DMS53 treated with DMSO at 0.1 percent for 48 hours (cell line): ENCODE data around the gene DDX1.

Source experiments
- DNase-seq: peaks from one replicate; lab custom pipeline; 2025; ENCODE audit not compliant: unreplicated experiment; lab: John Stamatoyannopoulos, UW

Gene DDX1

GRCh38 chr2:15642815-15643500 lies 51.3 kb downstream of the DDX1 start:
- no peak for DNase-seq

- no peak for DNase-seq
Measured at GRCh38 chr2:15643791-15644585, 52.3 kb downstream of the DDX1 start.

GRCh38 chr2:15645300-15645699 lies 53.6 kb downstream of the DDX1 start:
- no peak for DNase-seq

- no peak for DNase-seq
Measured at GRCh38 chr2:15645720-15646385, 54.2 kb downstream of the DDX1 start.

GRCh38 chr2:15646661-15647060 lies 55.0 kb downstream of the DDX1 start:
- DNase-seq = no peak

- DNase-seq = no peak
Measured at GRCh38 chr2:15647622-15648590, 56.2 kb downstream of the DDX1 start.

GRCh38 chr2:15648593-15649525 lies 57.2 kb downstream of the DDX1 start:
- no peak for DNase-seq

GRCh38 chr2:15649561-15650255 lies 58.0 kb downstream of the DDX1 start:
- DNase-seq = no peak

- DNase-seq = no peak
Measured at GRCh38 chr2:15650616-15651366, 59.1 kb downstream of the DDX1 start.

- no peak for DNase-seq
Measured at GRCh38 chr2:15651367-15651727, 59.7 kb downstream of the DDX1 start.

- DNase-seq = no peak
Measured at GRCh38 chr2:15652252-15652651, 60.6 kb downstream of the DDX1 start.

GRCh38 chr2:15652801-15653200 lies 61.1 kb downstream of the DDX1 start:
- DNase-seq = no peak

GRCh38 chr2:15653806-15654726 lies 62.4 kb downstream of the DDX1 start:
- no peak for DNase-seq

- no peak for DNase-seq
Measured at GRCh38 chr2:15654727-15655073, 63.0 kb downstream of the DDX1 start.

GRCh38 chr2:15655123-15655887 lies 63.6 kb downstream of the DDX1 start:
- no peak for DNase-seq

GRCh38 chr2:15656090-15656489 lies 64.4 kb downstream of the DDX1 start:
- no peak for DNase-seq

- DNase-seq = no peak
Measured at GRCh38 chr2:15657759-15658158, 66.1 kb downstream of the DDX1 start.
